H9 (cell line): Measurements from ENCODE around the gene LDLRAD4. TPM values are rescaled to one million over a fixed set of nuclear protein-coding genes. Genes with fewer than 3 reads are reported as not detected.

Source experiments
- DNase-seq: peaks from one replicate; pipeline ENCODE4 v3.0.0-alpha.2; 2017
- H2AFZ ChIP-seq: one replicate; pipeline ENCODE4 v1.6.1; 2013; ENCODE audit warnings: mild to moderate bottlenecking, low read length, control low read depth, moderate library complexity
- H2AK5ac ChIP-seq: 2 replicates; pipeline ENCODE4 v1.6.1; 2013; ENCODE audit warnings: low read length, control low read depth, mixed read lengths; ENCODE audit not compliant: insufficient read length
- H2BK120ac ChIP-seq: one replicate; pipeline ENCODE4 v1.6.1; 2013; ENCODE audit warnings: low read depth, mild to moderate bottlenecking, low read length, control low read depth, inconsistent platforms; ENCODE audit not compliant: poor library complexity, severe bottlenecking
- H2BK12ac ChIP-seq: 2 replicates; pipeline ENCODE4 v1.6.1; 2013; ENCODE audit warnings: low read length, control low read depth, mixed read lengths, low read depth; ENCODE audit not compliant: insufficient read length
- H2BK15ac ChIP-seq: 2 replicates; pipeline ENCODE4 v1.6.1; 2013; ENCODE audit warnings: low read depth, low read length, control low read depth
- H2BK20ac ChIP-seq: one replicate; pipeline ENCODE4 v1.6.1; 2013; ENCODE audit warnings: low read depth, mild to moderate bottlenecking, low read length, control low read depth, inconsistent platforms; ENCODE audit not compliant: poor library complexity, severe bottlenecking
- H2BK5ac ChIP-seq: 2 replicates; pipeline ENCODE4 v1.6.1; 2013; ENCODE audit warnings: low read length, control low read depth, mixed read lengths; ENCODE audit not compliant: insufficient read length
- H3K14ac ChIP-seq: 2 replicates; pipeline ENCODE4 v1.6.1; 2013; ENCODE audit warnings: low read length, control low read depth; ENCODE audit not compliant: insufficient read depth
- H3K18ac ChIP-seq: 2 replicates; pipeline ENCODE4 v1.6.1; 2013; ENCODE audit warnings: low read depth, mild to moderate bottlenecking, mixed read lengths, low read length, control low read depth; ENCODE audit not compliant: insufficient read length
- H3K23ac ChIP-seq: 2 replicates; pipeline ENCODE4 v1.6.1; 2013; ENCODE audit warnings: low read length, control low read depth, mixed read lengths, low read depth; ENCODE audit not compliant: insufficient read length
- H3K23me2 ChIP-seq: 2 replicates; pipeline ENCODE4 v1.6.1; 2013; ENCODE audit warnings: low read depth, mild to moderate bottlenecking, mixed read lengths, low read length, control low read depth; ENCODE audit not compliant: insufficient read length, poor library complexity, severe bottlenecking
- H3K27ac ChIP-seq: 2 replicates; pipeline ENCODE4 v1.5.1; 2013; ENCODE audit warnings: low read length, control low read depth, mixed read lengths, low read depth; ENCODE audit not compliant: insufficient read length
- H3K27me3 ChIP-seq: 2 replicates; pipeline ENCODE4 v1.6.1; 2013; ENCODE audit warnings: low read length, control low read depth, inconsistent platforms; ENCODE audit not compliant: insufficient read depth
- H3K4ac ChIP-seq: 2 replicates; pipeline ENCODE4 v1.6.1; 2013; ENCODE audit warnings: low read depth, mild to moderate bottlenecking, control low read depth, inconsistent platforms, low read length, moderate library complexity
- H3K4me1 ChIP-seq: 2 replicates; pipeline ENCODE4 v1.6.1; 2013; ENCODE audit warnings: low read length, control low read depth, inconsistent platforms; ENCODE audit not compliant: insufficient read depth
- H3K4me2 ChIP-seq: 2 replicates; pipeline ENCODE4 v1.6.1; 2013; ENCODE audit warnings: low read length, control low read depth, mixed read lengths; ENCODE audit not compliant: insufficient read length, insufficient read depth
- H3K56ac ChIP-seq: 2 replicates; pipeline ENCODE4 v1.6.1; 2013; ENCODE audit warnings: low read depth, mild to moderate bottlenecking, mixed read lengths, low read length, control low read depth; ENCODE audit not compliant: insufficient read length
- H3K79me1 ChIP-seq: 2 replicates; pipeline ENCODE4 v1.6.1; 2013; ENCODE audit warnings: low read depth, mild to moderate bottlenecking, moderate library complexity, low read length, control low read depth, inconsistent platforms; ENCODE audit not compliant: insufficient read depth, poor library complexity, severe bottlenecking
- H3K79me2 ChIP-seq: 2 replicates; pipeline ENCODE4 v1.6.1; 2013; ENCODE audit warnings: low read length, control low read depth, inconsistent platforms; ENCODE audit not compliant: insufficient read depth
- H3K9ac ChIP-seq: 2 replicates; pipeline ENCODE4 v1.6.1; 2013; ENCODE audit warnings: low read length, control low read depth, mixed read lengths; ENCODE audit not compliant: insufficient read length; ENCODE audit errors: extremely low read depth
- H3K9me3 ChIP-seq: one replicate; pipeline ENCODE4 v1.6.1; 2013; ENCODE audit warnings: low read depth, low read length, inconsistent platforms; ENCODE audit not compliant: control insufficient read depth
- H3T11ph ChIP-seq: one replicate; pipeline ENCODE4 v1.6.1; 2013; ENCODE audit warnings: mild to moderate bottlenecking, low read length, control low read depth, inconsistent platforms
- H4K20me1 ChIP-seq: one replicate; pipeline ENCODE4 v1.6.1; 2013; ENCODE audit not compliant: control insufficient read depth, insufficient read length, insufficient read depth
- H4K5ac ChIP-seq: 2 replicates; pipeline ENCODE4 v1.6.1; 2013; ENCODE audit warnings: low read depth, mild to moderate bottlenecking, mixed read lengths, low read length, control low read depth; ENCODE audit not compliant: insufficient read length
- H4K8ac ChIP-seq: replicated peaks from 2 replicates; pipeline ENCODE4 v1.6.1; 2013; ENCODE audit warnings: low read length, control low read depth, mixed read lengths, low read depth; ENCODE audit not compliant: insufficient read length
- H4K91ac ChIP-seq: 2 replicates; pipeline ENCODE4 v1.6.1; 2013; ENCODE audit warnings: low read depth, mild to moderate bottlenecking, moderate library complexity, mixed read lengths, low read length, control low read depth; ENCODE audit not compliant: insufficient read length
- H3K27ac Mint-ChIP-seq, 3 experiments: 2 replicates in 2 of 3; 3 replicates in 1 of 3; pipeline ENCODE4 v1.8.0; 2020 to 2021; ENCODE audit warnings: mixed read lengths in 3 of 3, mild to moderate bottlenecking in 1 of 3, moderate library complexity in 1 of 3
- H3K27me3 Mint-ChIP-seq: 2 replicates; pipeline ENCODE4 v1.8.0; 2021; ENCODE audit warnings: low read depth, mild to moderate bottlenecking, moderate library complexity, mixed read lengths
- H3K36me3 Mint-ChIP-seq, 3 experiments: 2 replicates in 2 of 3; 3 replicates in 1 of 3; pipeline ENCODE4 v1.8.0; 2020 to 2021; ENCODE audit warnings: low read depth in 3 of 3, mixed read lengths in 3 of 3; ENCODE audit not compliant: insufficient read depth in 1 of 3
- H3K4me1 Mint-ChIP-seq, 2 experiments: 2 replicates each; pipeline ENCODE4 v1.8.0; 2020; ENCODE audit warnings: mixed read lengths in 2 of 2
- H3K4me3 Mint-ChIP-seq, 2 experiments: 2 replicates in 1 of 2; 3 replicates in 1 of 2; pipeline ENCODE4 v1.8.0; 2020 to 2021; ENCODE audit warnings: mild to moderate bottlenecking in 2 of 2, mixed read lengths in 2 of 2, moderate library complexity in 1 of 2
- H3K9me3 Mint-ChIP-seq, 2 experiments: 2 replicates in 1 of 2; 3 replicates in 1 of 2; pipeline ENCODE4 v1.8.0; 2020; ENCODE audit warnings: mild to moderate bottlenecking in 2 of 2, mixed read lengths in 2 of 2, moderate library complexity in 1 of 2
- CTCF ChIP-seq: fragments of 200-600 bp; sonication (generic); conservative IDR thresholded peaks from 3 replicates; pipeline ENCODE4 v1.8.0; 2021; ENCODE audit warnings: antibody characterized with exemption, mild to moderate bottlenecking
- WGBS: extraction: QIAGEN DNeasy Blood & Tissue Kit; methylation state at CpG from one replicate; pipeline ENCODE4 v1.1.7; 2013; ENCODE audit warnings: missing lambda C conversion rate, low lambda C conversion rate, mixed read lengths; ENCODE audit not compliant: insufficient read length; ENCODE audit errors: extremely low coverage; 5-methylcytosine and 5-hydroxymethylcytosine counted together
- total RNA-seq: library from RNA; stranded (reverse); gene quantifications from 2 replicates; pipeline ENCODE4 v1.2.1, GENCODE V29; 2021

The LDLRAD4 gene
- total RNA-seq, 1 experiment from 2014 or later = 3.9 TPM

GRCh38 chr18:13240060-13240725 lies 21.6 kb downstream of the LDLRAD4 start:
- no peak overlapping the region for H3T11ph ChIP-seq
- no peak overlapping the region for H3K4me2 ChIP-seq
- H3K79me2 ChIP-seq = no peaks in the 10 kb centered on the region
- H3K14ac ChIP-seq = no peak overlapping the region
- no peak overlapping the region for H3K9ac ChIP-seq
- H2BK5ac ChIP-seq = no peak overlapping the region
- H2BK20ac ChIP-seq = no peak overlapping the region
- DNase-seq = no peak
- H2AFZ ChIP-seq = no peak overlapping the region
- H3K9me3 ChIP-seq = no peaks in the 10 kb centered on the region
- H3K79me1 ChIP-seq = no peaks in the 10 kb centered on the region
- no peak overlapping the region for H2BK120ac ChIP-seq
- no peak overlapping the region for H3K18ac ChIP-seq
- no peak overlapping the region for H2AK5ac ChIP-seq
- peaks cover 14% of the 10 kb centered on the region for H3K27me3 Mint-ChIP-seq
- TF ChIP-seq CTCF = no peak
- WGBS = no CpG with 5 or more reads among the region's 15 CpGs
- no peaks in the 10 kb centered on the region for H3K23me2 ChIP-seq
- no peaks in the 10 kb centered on the region for H3K4me1 ChIP-seq
- no peak overlapping the region for H3K23ac ChIP-seq
- no peak overlapping the region for H3K27ac ChIP-seq
- no peak overlapping the region for H3K4ac ChIP-seq
- H3K36me3 Mint-ChIP-seq = no peaks in the 10 kb centered on the region
- H3K56ac ChIP-seq = no peak overlapping the region
- H3K4me1 Mint-ChIP-seq = peaks cover 44 to 48% of the 10 kb centered on the region in 2 experiments
- peaks cover 0 to 3% of the 10 kb centered on the region in 2 experiments; a peak in 3 of 5 replicates for H3K9me3 Mint-ChIP-seq
- no peak overlapping the region for H2BK12ac ChIP-seq
- no peak overlapping the region for H4K91ac ChIP-seq
- peak overlapping the region in 1 of 3 experiments; percentile 18; a peak in 2 of 7 replicates for H3K27ac Mint-ChIP-seq
- H2BK15ac ChIP-seq = no peak overlapping the region
- no peaks in the 10 kb centered on the region for H4K20me1 ChIP-seq
- no peak overlapping the region for H4K8ac ChIP-seq
- H3K4me3 Mint-ChIP-seq = no peak overlapping the region
- no peaks in the 10 kb centered on the region for H3K27me3 ChIP-seq
- H4K5ac ChIP-seq = no peak overlapping the region
